HepG2 (cell line): ENCODE data around the gene PHF21B. TPM values are rescaled to one million over a fixed set of nuclear protein-coding genes. Genes with fewer than 3 reads are reported as not detected.

Source experiments
- ATAC-seq: fragments of 200-7000 bp; cut with Tn5 transposase; 3 replicates; pipeline ENCODE4 v1.9.1; 2020; ENCODE audit warnings: mild to moderate bottlenecking, moderate library complexity
- BruUV-seq: library from RNA; stranded (reverse); fragments of 400-500 nt; replicated peaks from 2 replicates; lab custom pipeline; 2021; lab: Mats Ljungman, UMichigan
- CTCF ChIA-PET: fragments of 300-600 bp; formaldehyde crosslinking; extraction: SDS; loops from one replicate; lab custom pipeline; 2021; ENCODE audit warnings: low total read pairs, inconsistent platforms, low intra/inter-chr PET ratio; lab: Yijun Ruan, JAX
- POLR2A ChIA-PET: fragments of 350-600 bp; sonication (Branson Sonifier 250); formaldehyde crosslinking; loops from one replicate; lab custom pipeline; 2020; ENCODE audit warnings: antibody characterized with exemption, inconsistent platforms; lab: Yijun Ruan, JAX
- DNase-seq: peaks from one replicate; pipeline ENCODE4 v3.0.0-alpha.2; 2015; ENCODE audit warnings: low spot score
- FAIRE-seq: peaks from 3 replicates; lab custom pipeline; 2011; peaks lifted over from hg19 to GRCh38; lab: Jason Lieb, UNC
- H2AFZ ChIP-seq: one replicate; pipeline ENCODE4 v1.6.1; 2011; ENCODE audit warnings: low read length, inconsistent platforms
- H3K27ac ChIP-seq: fragments of 300-600 bp; 3 replicates; pipeline ENCODE4 v1.8.0; 2011; ENCODE audit warnings: mixed run types, mild to moderate bottlenecking, mixed read lengths, low read length, inconsistent platforms; ENCODE audit not compliant: insufficient read depth; ENCODE audit errors: extremely low read length
- H3K27me3 ChIP-seq, 2 experiments: fragments of 200-600 bp in 1 of 2; 2 replicates in 1 of 2; 3 replicates in 1 of 2; pipeline versions ENCODE4 v1.6.0 to v1.8.0; 2011; ENCODE audit warnings: low read length in 2 of 2, mild to moderate bottlenecking in 2 of 2, moderate library complexity in 2 of 2, inconsistent platforms in 1 of 2; ENCODE audit not compliant: insufficient read depth in 2 of 2, control insufficient read depth in 1 of 2
- H3K36me3 ChIP-seq, 2 experiments: fragments of 200-600 bp in 1 of 2; replicated peaks in 1 of 2; 2 replicates in 1 of 2; 3 replicates in 1 of 2; pipeline versions ENCODE4 v1.5.1 to v1.8.0; 2011; ENCODE audit warnings: low read length in 2 of 2, inconsistent platforms in 1 of 2; ENCODE audit not compliant: insufficient read depth in 2 of 2, control insufficient read depth in 1 of 2
- H3K4me1 ChIP-seq: 2 replicates; pipeline ENCODE4 v1.5.1; 2012; ENCODE audit warnings: low read length, inconsistent platforms; ENCODE audit not compliant: insufficient read depth
- H3K4me2 ChIP-seq: 2 replicates; pipeline ENCODE4 v1.6.0; 2011; ENCODE audit warnings: low read depth, low read length, inconsistent platforms
- H3K4me3 ChIP-seq, 3 experiments: fragments of 200-600 bp in 1 of 3; sonication (generic), shearing (Covaris generic) in 1 of 3; replicated peaks in 1 of 3; 2 replicates each; pipeline ENCODE4 v1.5.1; 2011 to 2016; ENCODE audit warnings: low read length in 3 of 3, inconsistent platforms in 2 of 3, low read depth in 2 of 3, mild to moderate bottlenecking in 2 of 3, control low read depth in 1 of 3, mixed read lengths in 1 of 3; ENCODE audit not compliant: insufficient read depth in 1 of 3
- H3K79me2 ChIP-seq: one replicate; pipeline ENCODE4 v1.6.1; 2011; ENCODE audit warnings: low read length, inconsistent platforms; ENCODE audit not compliant: insufficient read depth
- H3K9ac ChIP-seq: 2 replicates; pipeline ENCODE4 v1.6.0; 2011; ENCODE audit warnings: mild to moderate bottlenecking, low read depth, low read length, inconsistent platforms; ENCODE audit not compliant: insufficient read depth
- H3K9me3 ChIP-seq: 2 replicates; pipeline ENCODE4 v1.5.1; 2012; ENCODE audit warnings: mild to moderate bottlenecking, low read length
- H4K20me1 ChIP-seq: 2 replicates; pipeline ENCODE4 v1.6.0; 2011; ENCODE audit warnings: inconsistent platforms, mild to moderate bottlenecking, low read length, moderate library complexity; ENCODE audit not compliant: insufficient read depth
- CTCF ChIP-seq: sonication (generic); formaldehyde crosslinking; IDR thresholded peaks from 2 replicates; pipeline ENCODE4 v1.5.0; 2020; ENCODE audit warnings: mild to moderate bottlenecking, missing genetic modification reagents, moderate library complexity
- RBM39 ChIP-seq: fragments of 200-400 bp; formaldehyde crosslinking; IDR thresholded peaks from one replicate; pipeline ENCODE4 v1.6.1; 2018; ENCODE audit warnings: antibody characterized with exemption, mild to moderate bottlenecking, low read depth, low read length; ENCODE audit not compliant: poor library complexity, severe bottlenecking
- RFXAP ChIP-seq: sonication (generic); formaldehyde crosslinking; IDR thresholded peaks from 2 replicates; pipeline ENCODE4 v1.4.0; 2020; ENCODE audit warnings: missing genetic modification reagents, borderline replicate concordance
- STAG1 ChIP-seq: sonication (generic); formaldehyde crosslinking; IDR thresholded peaks from 2 replicates; pipeline ENCODE4 v1.4.0; 2020; ENCODE audit warnings: missing genetic modification reagents
- ZNF574 ChIP-seq: sonication (generic); formaldehyde crosslinking; IDR thresholded peaks from 2 replicates; pipeline ENCODE4 v1.4.0; 2020; ENCODE audit warnings: missing genetic modification reagents
- WGBS: methylation state at CpG from one replicate; pipeline ENCODE4 v1.1.6; 2017; ENCODE audit warnings: low lambda C conversion rate; 5-methylcytosine and 5-hydroxymethylcytosine counted together
- in situ Hi-C: cut with HindIII; loops from 2 replicates; pipeline ENCODE4 v1.10.0; 2017; ENCODE audit warnings: low pct_unique_long_range_greater_than_20kb; ENCODE audit not compliant: extremely low pct_ligation_motif_present
- intact Hi-C: fragments of 100-400 bp; cut with micrococcal nuclease; formaldehyde crosslinking; loops from one replicate; pipeline ENCODE4 v1.10.0; 2022; ENCODE audit not compliant: unreplicated experiment
- polyA plus RNA-seq, 8 experiments: library from polyadenylated mRNA; depleted of rRNA in 3 of 8; stranded (reverse) in 7 of 8; unstranded in 1 of 8; fragments of >200 nt; fragmentation: Illumina TruSeq in 4 of 8; extraction: Trizol in 4 of 8; gene quantifications; 2 replicates each; pipeline versions ENCODE4 v1.2.1 to v1.2.3, GENCODE V29; 2011 to 2016; ENCODE audit warnings: low read depth in 4 of 8, missing spikeins in 1 of 8, mixed read lengths in 1 of 8; ENCODE audit not compliant: insufficient read depth in 1 of 8
- total RNA-seq, 5 experiments: library from RNA; depleted of rRNA; stranded (reverse); fragments of >200 nt; fragmentation: Illumina TruSeq; extraction: Trizol; gene quantifications; 2 replicates each; pipeline ENCODE4 v1.2.3, GENCODE V29; 2016; ENCODE audit warnings: low read depth in 1 of 5

Gene PHF21B
- total and polyA plus RNA-seq, 2 of the 13 experiments (the other 11 are each of a cell fraction or from before 2014, with no cell fraction given), result not detected

- BruUV-seq, result no TSS peak
- CTCF ChIA-PET, result no interaction called here
- WGBS, result 4% methylated on average over 1 of the region's 5 CpGs
- no peaks in the 10 kb centered on the region for H4K20me1 ChIP-seq
- no peak overlapping the region for H3K27ac ChIP-seq
- H3K27me3 ChIP-seq, result peaks cover 0 to 39% of the 10 kb centered on the region in 2 experiments; a peak in 3 of 5 replicates
- H3K9me3 ChIP-seq, result no peaks in the 10 kb centered on the region
- intact Hi-C loops, result no loop called here
- no peak overlapping the region for H3K4me2 ChIP-seq
- ATAC-seq, result no peak
- DNase-seq, result no peak
- in situ Hi-C loops, result no loop called here
- H3K79me2 ChIP-seq, result no peaks in the 10 kb centered on the region
- H3K36me3 ChIP-seq, result no peaks in the 10 kb centered on the region
- H3K4me1 ChIP-seq, result no peaks in the 10 kb centered on the region
- FAIRE-seq, result no peak
- H3K4me3 ChIP-seq, result no peak overlapping the region
- POLR2A ChIA-PET, result no interaction called here
- H2AFZ ChIP-seq, result no peak overlapping the region
- no peak overlapping the region for H3K9ac ChIP-seq
- peak; percentile 26 for TF ChIP-seq STAG1 (CRISPR knock-in tag)
- TF ChIP-seq ZNF574, result 0 out of 2 replicates have a peak, but pooled peaks have one; percentile 23
- TF ChIP-seq RFXAP (CRISPR knock-in tag), result no peak
- TF ChIP-seq RBM39, result no peak
- peak; percentile 47 for TF ChIP-seq CTCF
Observed at GRCh38 chr22:44988671-44989070, 21.1 kb downstream of the PHF21B start.
